GM12878 (cell line): ENCODE measurements around the gene IL10. TPM values are rescaled to one million over a fixed set of nuclear protein-coding genes. Genes with fewer than 3 reads are reported as not detected.

Experiments used
- ATAC-seq: fragments of 200-7000 bp; cut with Tn5 transposase; 3 replicates; pipeline ENCODE4 v1.9.1; 2020; ENCODE audit warnings: mild to moderate bottlenecking, moderate library complexity
- BruUV-seq: library from RNA; stranded (reverse); fragments of 400-500 nt; replicated peaks from 2 replicates; lab custom pipeline; 2021; lab: Mats Ljungman, UMichigan
- CTCF ChIA-PET: fragments of 300-600 bp; sonication (Branson Sonifier 250); formaldehyde crosslinking; extraction: SDS; loops from one replicate; lab custom pipeline; 2021; ENCODE audit warnings: inconsistent platforms; lab: Yijun Ruan, JAX
- POLR2A ChIA-PET: fragments of 350-600 bp; formaldehyde crosslinking; extraction: SDS; loops from one replicate; lab custom pipeline; 2021; ENCODE audit warnings: inconsistent platforms; lab: Charles Lee
- RAD21 ChIA-PET: fragments of 300-600 bp; sonication (Branson Sonifier 250); formaldehyde crosslinking; loops from one replicate; lab custom pipeline; 2023; ENCODE audit warnings: antibody characterized with exemption; ENCODE audit not compliant: unreplicated experiment; lab: Charles Lee
- SMC1A ChIA-PET: fragments of 300-600 bp; sonication (Branson Sonifier 250); formaldehyde crosslinking; loops from one replicate; lab custom pipeline; 2023; ENCODE audit not compliant: unreplicated experiment, uncharacterized antibody; lab: Charles Lee
- DNase-seq: peaks from one replicate; pipeline ENCODE4 v3.0.0-alpha.2; 2011; ENCODE audit warnings: low read depth, low spot score
- FAIRE-seq: peaks from 3 replicates; lab custom pipeline; 2011; peaks lifted over from hg19 to GRCh38; lab: Jason Lieb, UNC
- H2AFZ ChIP-seq: 2 replicates; pipeline ENCODE4 v1.6.0; 2011; ENCODE audit warnings: low read depth, low read length, control low read depth; ENCODE audit not compliant: control insufficient read depth
- H3K27ac ChIP-seq: 2 replicates; pipeline ENCODE4 v1.5.1; 2011; ENCODE audit warnings: control low read depth; ENCODE audit not compliant: control insufficient read depth, insufficient read depth
- H3K27me3 ChIP-seq, 2 experiments: replicated peaks in 1 of 2; 2 replicates each; pipeline versions ENCODE4 v1.6.0 to v1.6.1; 2011; ENCODE audit warnings: low read length in 1 of 2; ENCODE audit not compliant: control insufficient read depth in 2 of 2, insufficient read depth in 2 of 2
- H3K36me3 ChIP-seq, 2 experiments: 2 replicates each; pipeline ENCODE4 v1.5.1; 2011; ENCODE audit warnings: low read length in 1 of 2; ENCODE audit not compliant: control insufficient read depth in 2 of 2, insufficient read depth in 2 of 2
- H3K4me1 ChIP-seq: 2 replicates; pipeline ENCODE4 v1.6.1; 2011; ENCODE audit warnings: mild to moderate bottlenecking, low read length, moderate library complexity, mixed read lengths; ENCODE audit not compliant: control insufficient read depth, insufficient read depth
- H3K4me2 ChIP-seq: 2 replicates; pipeline ENCODE4 v1.6.0; 2011; ENCODE audit warnings: control low read depth; ENCODE audit not compliant: control insufficient read depth, insufficient read depth
- H3K4me3 ChIP-seq: fragments of 200-600 bp; sonication (generic); 2 replicates; pipeline ENCODE4 v1.5.1; 2016
- H3K79me2 ChIP-seq: 2 replicates; pipeline ENCODE4 v1.6.0; 2011; ENCODE audit warnings: low read length; ENCODE audit not compliant: control insufficient read depth, insufficient read depth
- H3K9ac ChIP-seq: 2 replicates; pipeline ENCODE4 v1.8.0; 2011; ENCODE audit warnings: low read length, control low read depth, mixed read lengths; ENCODE audit not compliant: control insufficient read depth, insufficient read depth
- H3K9me3 ChIP-seq: replicated peaks from 3 replicates; pipeline ENCODE4 v1.5.1; 2011; ENCODE audit warnings: mild to moderate bottlenecking, low read length; ENCODE audit not compliant: control insufficient read depth, insufficient read depth
- H4K20me1 ChIP-seq: 2 replicates; pipeline ENCODE4 v1.6.0; 2011; ENCODE audit not compliant: control insufficient read depth, insufficient read depth
- FOXK2 ChIP-seq: fragments of 450-650 bp; IDR thresholded peaks from 2 replicates; pipeline ENCODE4 v1.6.1; 2017; ENCODE audit warnings: mild to moderate bottlenecking, moderate library complexity
- IRF4 ChIP-seq: IDR thresholded peaks from 2 replicates; pipeline ENCODE4 v1.6.1; 2011; ENCODE audit warnings: low read depth, low read length
- ZNF24 ChIP-seq: fragments of 450-650 bp; IDR thresholded peaks from 2 replicates; pipeline ENCODE4 v1.6.1; 2017; ENCODE audit warnings: antibody characterized with exemption, mild to moderate bottlenecking
- WGBS: methylation state at CpG from one replicate; pipeline ENCODE4 v1.1.6; 2016; ENCODE audit warnings: low lambda C conversion rate; ENCODE audit not compliant: insufficient replicate concordance, insufficient coverage; ENCODE audit errors: missing lambda C conversion rate; 5-methylcytosine and 5-hydroxymethylcytosine counted together
- in situ Hi-C: fragments of 300-500 bp; cut with MboI; formaldehyde crosslinking; loops from 9 replicates; pipeline ENCODE4 v1.14.3; 2018; ENCODE audit warnings: mixed read lengths
- intact Hi-C: fragments of 100-400 bp; cut with micrococcal nuclease; formaldehyde crosslinking; loops from one replicate; pipeline ENCODE4 v1.14.2; 2022; ENCODE audit not compliant: unreplicated experiment
- polyA plus RNA-seq, 11 experiments: library from polyadenylated mRNA; depleted of rRNA in 4 of 11; unstranded in 6 of 11; stranded (reverse) in 5 of 11; fragments of >200 nt; fragmentation: Nextera tagmentation in 4 of 11; fragmentation: Illumina TruSeq in 1 of 11; extraction: Ambion mirVana in 4 of 11; extraction: Trizol in 1 of 11; gene quantifications; 1 replicate in 1 of 11; 2 replicates in 10 of 11; pipeline versions ENCODE4 v1.2.1 to v1.2.3, GENCODE V29; 2011 to 2016; ENCODE audit warnings: inconsistent platforms in 2 of 11, missing spikeins in 2 of 11, low read depth in 1 of 11
- total RNA-seq, 4 experiments: library from RNA; depleted of rRNA in 3 of 4; stranded (reverse); fragments of >200 nt in 3 of 4; fragmentation: Illumina TruSeq in 1 of 4; extraction: Trizol in 1 of 4; gene quantifications; 2 replicates each; pipeline versions ENCODE4 v1.2.1 to v1.2.3, GENCODE V29; 2013 to 2021
- TF ChIP-seq, protein P1 (sequence below): IDR thresholded peaks from 2 replicates; pipeline ENCODE4 v1.6.1; 2011; ENCODE audit warnings: low read depth, mild to moderate bottlenecking, low read length, moderate library complexity, borderline replicate concordance; ENCODE audit errors: extremely low read depth
- TF ChIP-seq, protein P2 (sequence below): fragments of 450-650 bp; IDR thresholded peaks from 2 replicates; pipeline ENCODE4 v1.6.1; 2017; ENCODE audit warnings: antibody characterized with exemption, mild to moderate bottlenecking, moderate library complexity
- TF ChIP-seq, protein P3 (sequence below): fragments of 450-650 bp; formaldehyde crosslinking; IDR thresholded peaks from 2 replicates; pipeline ENCODE4 v1.4.0; 2020; ENCODE audit warnings: mild to moderate bottlenecking, moderate library complexity

IL10 gene
- total and polyA plus RNA-seq, 10 of the 15 experiments (the other 5 are each of a cell fraction or from before 2014, with no cell fraction given), result 0.34 to 5.0 (median 1.1) TPM

DNA sequence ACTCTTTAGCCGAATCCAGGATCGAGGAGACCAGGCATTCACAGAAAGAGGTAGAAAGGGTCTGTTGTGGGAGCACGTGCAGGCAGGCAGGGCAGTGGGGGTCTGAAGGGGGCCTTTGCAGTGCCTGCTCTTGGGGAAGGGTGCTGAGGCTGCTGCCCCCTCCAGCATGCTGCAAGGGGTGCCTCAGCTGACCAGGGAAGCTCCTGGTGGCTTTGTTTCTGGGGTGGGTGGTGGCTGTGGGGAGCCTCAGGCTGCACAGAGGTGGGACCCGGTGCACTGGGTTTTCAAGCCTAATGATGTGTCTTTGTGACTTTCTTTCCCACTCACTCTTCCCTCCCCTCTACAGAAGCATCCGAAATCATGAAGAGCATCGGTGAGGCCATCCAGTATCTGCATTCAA, 43.2 kb downstream of the IL10 start:
- no TSS peak for BruUV-seq
- Histone ChIP-seq H3K36me3 (peaks cover 20 to 41% of the 10 kb centered on the region in 2 experiments), H3K9me3 (no peaks in the 10 kb centered on the region), H3K4me3 (no peak overlapping the region), H2AFZ (no peak overlapping the region), H4K20me1 (peaks cover 3% of the 10 kb centered on the region)
- CTCF ChIA-PET, result interaction anchor here (1.4 to 20.3 kb wide), 4 partner anchors 9 to 252 kb away, joined by 3 to 805 read pairs (median 24); no protein-coding TSS in a partner anchor
- SMC1A ChIA-PET, result interaction anchor here (0.9 to 1.3 kb wide), 2 partner anchors 9 to 98 kb away, joined by 3 to 4 read pairs; no protein-coding TSS in a partner anchor
- POLR2A ChIA-PET, result no interaction called here
- TF ChIP-seq, protein P1, sequence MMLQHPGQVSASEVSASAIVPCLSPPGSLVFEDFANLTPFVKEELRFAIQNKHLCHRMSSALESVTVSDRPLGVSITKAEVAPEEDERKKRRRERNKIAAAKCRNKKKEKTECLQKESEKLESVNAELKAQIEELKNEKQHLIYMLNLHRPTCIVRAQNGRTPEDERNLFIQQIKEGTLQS, result no peak
- TF ChIP-seq IRF4, result no peak
- TF ChIP-seq ZNF24, result no peak
- TF ChIP-seq, protein P2, sequence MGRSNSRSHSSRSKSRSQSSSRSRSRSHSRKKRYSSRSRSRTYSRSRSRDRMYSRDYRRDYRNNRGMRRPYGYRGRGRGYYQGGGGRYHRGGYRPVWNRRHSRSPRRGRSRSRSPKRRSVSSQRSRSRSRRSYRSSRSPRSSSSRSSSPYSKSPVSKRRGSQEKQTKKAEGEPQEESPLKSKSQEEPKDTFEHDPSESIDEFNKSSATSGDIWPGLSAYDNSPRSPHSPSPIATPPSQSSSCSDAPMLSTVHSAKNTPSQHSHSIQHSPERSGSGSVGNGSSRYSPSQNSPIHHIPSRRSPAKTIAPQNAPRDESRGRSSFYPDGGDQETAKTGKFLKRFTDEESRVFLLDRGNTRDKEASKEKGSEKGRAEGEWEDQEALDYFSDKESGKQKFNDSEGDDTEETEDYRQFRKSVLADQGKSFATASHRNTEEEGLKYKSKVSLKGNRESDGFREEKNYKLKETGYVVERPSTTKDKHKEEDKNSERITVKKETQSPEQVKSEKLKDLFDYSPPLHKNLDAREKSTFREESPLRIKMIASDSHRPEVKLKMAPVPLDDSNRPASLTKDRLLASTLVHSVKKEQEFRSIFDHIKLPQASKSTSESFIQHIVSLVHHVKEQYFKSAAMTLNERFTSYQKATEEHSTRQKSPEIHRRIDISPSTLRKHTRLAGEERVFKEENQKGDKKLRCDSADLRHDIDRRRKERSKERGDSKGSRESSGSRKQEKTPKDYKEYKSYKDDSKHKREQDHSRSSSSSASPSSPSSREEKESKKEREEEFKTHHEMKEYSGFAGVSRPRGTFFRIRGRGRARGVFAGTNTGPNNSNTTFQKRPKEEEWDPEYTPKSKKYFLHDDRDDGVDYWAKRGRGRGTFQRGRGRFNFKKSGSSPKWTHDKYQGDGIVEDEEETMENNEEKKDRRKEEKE, result no peak
- TF ChIP-seq FOXK2, result no peak
- TF ChIP-seq, protein P3, sequence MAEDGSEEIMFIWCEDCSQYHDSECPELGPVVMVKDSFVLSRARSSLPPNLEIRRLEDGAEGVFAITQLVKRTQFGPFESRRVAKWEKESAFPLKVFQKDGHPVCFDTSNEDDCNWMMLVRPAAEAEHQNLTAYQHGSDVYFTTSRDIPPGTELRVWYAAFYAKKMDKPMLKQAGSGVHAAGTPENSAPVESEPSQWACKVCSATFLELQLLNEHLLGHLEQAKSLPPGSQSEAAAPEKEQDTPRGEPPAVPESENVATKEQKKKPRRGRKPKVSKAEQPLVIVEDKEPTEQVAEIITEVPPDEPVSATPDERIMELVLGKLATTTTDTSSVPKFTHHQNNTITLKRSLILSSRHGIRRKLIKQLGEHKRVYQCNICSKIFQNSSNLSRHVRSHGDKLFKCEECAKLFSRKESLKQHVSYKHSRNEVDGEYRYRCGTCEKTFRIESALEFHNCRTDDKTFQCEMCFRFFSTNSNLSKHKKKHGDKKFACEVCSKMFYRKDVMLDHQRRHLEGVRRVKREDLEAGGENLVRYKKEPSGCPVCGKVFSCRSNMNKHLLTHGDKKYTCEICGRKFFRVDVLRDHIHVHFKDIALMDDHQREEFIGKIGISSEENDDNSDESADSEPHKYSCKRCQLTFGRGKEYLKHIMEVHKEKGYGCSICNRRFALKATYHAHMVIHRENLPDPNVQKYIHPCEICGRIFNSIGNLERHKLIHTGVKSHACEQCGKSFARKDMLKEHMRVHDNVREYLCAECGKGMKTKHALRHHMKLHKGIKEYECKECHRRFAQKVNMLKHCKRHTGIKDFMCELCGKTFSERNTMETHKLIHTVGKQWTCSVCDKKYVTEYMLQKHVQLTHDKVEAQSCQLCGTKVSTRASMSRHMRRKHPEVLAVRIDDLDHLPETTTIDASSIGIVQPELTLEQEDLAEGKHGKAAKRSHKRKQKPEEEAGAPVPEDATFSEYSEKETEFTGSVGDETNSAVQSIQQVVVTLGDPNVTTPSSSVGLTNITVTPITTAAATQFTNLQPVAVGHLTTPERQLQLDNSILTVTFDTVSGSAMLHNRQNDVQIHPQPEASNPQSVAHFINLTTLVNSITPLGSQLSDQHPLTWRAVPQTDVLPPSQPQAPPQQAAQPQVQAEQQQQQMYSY, result no peak
- TF ChIP-seq, all 136 proteins: peak for 0
- intact Hi-C loops (loop anchor here (10.0 kb wide), 1 partner anchor 94 kb away; the partner anchor contains the start of gene DYRK3), in situ Hi-C loops (loop anchor here (5.0 kb wide), 2 partner anchors 183 to 248 kb away; no protein-coding TSS in a partner anchor)
- no peak for DNase-seq
- RAD21 ChIA-PET, result interaction anchor here (4.1 kb wide), 1 partner anchor 80 kb away, joined by 35 read pairs; no protein-coding TSS in a partner anchor
- ATAC-seq, result no peak
- FAIRE-seq, result no peak
- Histone ChIP-seq H3K27me3 (no peaks in the 10 kb centered on the region), H3K9ac (no peak overlapping the region), H3K27ac (no peak overlapping the region), H3K4me2 (no peak overlapping the region), H3K79me2 (peaks cover 28% of the 10 kb centered on the region), H3K4me1 (peaks cover 20% of the 10 kb centered on the region)
- 83% methylated on average over 6 of the region's 6 CpGs for WGBS
